Karpas-422 (cell line): ENCODE results near the gene BANP. TPM values are rescaled to one million over a fixed set of nuclear protein-coding genes. Genes with fewer than 3 reads are reported as not detected.
"Not testable (repeated sequence)": the region's sequence is repeated elsewhere in the genome, so short reads cannot be mapped to it uniquely, and the experiment has no call there.

Experiments
- DNase-seq: peaks from one replicate; pipeline ENCODE4 v3.0.0-alpha.2; 2015
- H2AFZ ChIP-seq: fragments of 200-600 bp; sonication (generic); 2 replicates; pipeline ENCODE4 v1.6.1; 2014; ENCODE audit warnings: antibody characterized with exemption, low read length, mixed read lengths
- H3K27ac ChIP-seq: fragments of 200-600 bp; sonication (generic); 2 replicates; pipeline ENCODE4 v1.5.1; 2014; ENCODE audit warnings: mild to moderate bottlenecking, low read length, moderate library complexity
- H3K27me3 ChIP-seq: fragments of 200-600 bp; sonication (generic); 2 replicates; pipeline ENCODE4 v1.6.1; 2014; ENCODE audit warnings: low read length, mixed read lengths
- H3K36me3 ChIP-seq: fragments of 200-600 bp; sonication (generic); 2 replicates; pipeline ENCODE4 v1.6.1; 2014; ENCODE audit warnings: low read length, mixed read lengths; ENCODE audit not compliant: insufficient read depth
- H3K4me1 ChIP-seq: fragments of 200-600 bp; sonication (generic); 2 replicates; pipeline ENCODE4 v1.6.1; 2014; ENCODE audit warnings: mild to moderate bottlenecking, low read length, mixed read lengths
- H3K4me2 ChIP-seq: fragments of 200-600 bp; sonication (generic); 2 replicates; pipeline ENCODE4 v1.6.1; 2014; ENCODE audit warnings: low read length, low read depth, mild to moderate bottlenecking; ENCODE audit not compliant: poor library complexity, severe bottlenecking
- H3K4me3 ChIP-seq: fragments of 200-600 bp; sonication (generic); 2 replicates; pipeline ENCODE4 v1.5.1; 2014; ENCODE audit warnings: mild to moderate bottlenecking, antibody characterized with exemption, low read length, mixed read lengths
- H3K79me2 ChIP-seq: fragments of 200-600 bp; sonication (generic); 2 replicates; pipeline ENCODE4 v1.6.1; 2014; ENCODE audit warnings: mild to moderate bottlenecking, low read length, mixed read lengths
- H3K9ac ChIP-seq: fragments of 200-600 bp; sonication (generic); 2 replicates; pipeline ENCODE4 v1.6.0; 2014; ENCODE audit warnings: low read length
- H3K9me2 ChIP-seq: fragments of 200-600 bp; sonication (generic), shearing (Covaris generic); replicated peaks from 2 replicates; pipeline ENCODE4 v1.6.0; 2014; ENCODE audit warnings: mild to moderate bottlenecking, low read length, moderate library complexity; ENCODE audit not compliant: insufficient read depth
- H3K9me3 ChIP-seq: fragments of 300-700, 200-600 bp; sonication (generic); 2 replicates; pipeline ENCODE4 v1.6.1; 2014; ENCODE audit warnings: low read length, mixed read lengths
- H4K20me1 ChIP-seq: fragments of 200-600 bp; sonication (generic); 2 replicates; pipeline ENCODE4 v1.6.1; 2014; ENCODE audit warnings: mild to moderate bottlenecking, antibody characterized with exemption, low read length, low read depth; ENCODE audit not compliant: insufficient read depth
- total RNA-seq: library from RNA; depleted of rRNA; stranded (reverse); fragments of >200 nt; shearing (Covaris generic); gene quantifications from 2 replicates; pipeline ENCODE4 v1.2.3, GENCODE V29; 2014; ENCODE audit warnings: low replicate concordance

BANP gene
- total RNA-seq, 1 experiment from 2014 or later = 36.5 TPM

DNA sequence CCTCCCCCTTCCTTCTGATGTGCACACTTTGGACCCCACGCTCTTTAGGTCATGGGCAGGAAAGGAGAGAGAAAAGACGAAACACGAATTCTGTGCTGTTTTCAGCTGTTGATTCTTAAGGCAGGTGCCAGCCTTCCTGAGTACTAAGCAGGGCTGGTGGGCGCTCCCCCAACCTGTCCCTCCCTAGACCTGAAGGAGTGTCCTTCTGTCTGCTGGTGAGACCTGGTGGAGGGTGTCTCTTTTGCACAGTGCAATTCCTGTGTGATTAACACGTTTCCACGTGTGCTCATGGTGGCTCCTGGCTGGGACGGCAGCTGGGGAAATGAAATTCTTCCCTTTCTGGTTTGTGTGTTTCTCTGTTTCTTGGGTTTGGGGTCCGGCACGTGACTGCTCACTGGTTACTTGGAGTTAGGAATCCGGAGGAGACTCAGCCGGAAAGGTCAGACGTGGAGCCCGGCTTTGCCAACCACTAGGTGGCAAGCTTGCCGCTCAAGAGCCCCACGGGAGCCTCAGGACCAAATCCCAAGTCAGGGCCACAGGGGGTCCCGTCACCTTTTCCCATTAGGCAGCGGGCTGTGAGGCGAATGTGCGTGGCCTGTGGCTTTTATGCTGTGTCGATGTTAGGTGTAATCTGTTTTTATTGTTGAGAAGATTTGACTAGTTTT, 32.0 kb downstream of the BANP start:
- H3K4me2 ChIP-seq, H3K27me3 ChIP-seq, H3K36me3 ChIP-seq, H3K9ac ChIP-seq, H3K9me3 ChIP-seq, H4K20me1 ChIP-seq, H3K4me3 ChIP-seq, H3K27ac ChIP-seq, H2AFZ ChIP-seq, H3K9me2 ChIP-seq, H3K79me2 ChIP-seq, H3K4me1 ChIP-seq: not testable (repeated sequence)
- DNase-seq = peak; percentile 24

DNA sequence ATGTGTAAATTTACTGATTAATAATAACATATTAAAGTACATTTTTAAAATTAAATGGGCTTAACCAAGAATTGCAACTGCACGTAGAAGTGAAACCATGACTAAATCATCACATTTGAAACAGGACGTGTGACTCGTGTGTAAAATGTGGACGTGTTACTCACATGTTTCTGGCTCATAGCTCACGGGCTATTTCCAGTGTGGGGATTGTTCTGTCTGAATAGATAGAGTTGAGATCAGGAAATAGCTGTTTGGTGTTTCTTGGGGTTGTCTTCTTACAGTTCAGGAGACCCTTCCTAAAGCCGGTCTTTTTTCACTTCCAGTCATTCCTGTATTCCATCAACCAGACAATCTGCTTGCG, 32.5 kb downstream of the BANP start:
- not testable (repeated sequence) for H3K79me2 ChIP-seq, H4K20me1 ChIP-seq, H3K9ac ChIP-seq, H3K4me2 ChIP-seq, H3K27me3 ChIP-seq, H3K9me2 ChIP-seq, DNase-seq, H3K36me3 ChIP-seq, H3K4me3 ChIP-seq, H3K4me1 ChIP-seq, H2AFZ ChIP-seq, H3K27ac ChIP-seq, H3K9me3 ChIP-seq

- not testable (repeated sequence) for H3K4me1 ChIP-seq, H3K27me3 ChIP-seq, H3K9me2 ChIP-seq, DNase-seq, H4K20me1 ChIP-seq, H3K4me3 ChIP-seq, H3K79me2 ChIP-seq, H3K9me3 ChIP-seq, H2AFZ ChIP-seq, H3K9ac ChIP-seq, H3K36me3 ChIP-seq, H3K27ac ChIP-seq, H3K4me2 ChIP-seq
Measured at GRCh38 chr16:87984180-87984579, 32.9 kb downstream of the BANP start.

DNA sequence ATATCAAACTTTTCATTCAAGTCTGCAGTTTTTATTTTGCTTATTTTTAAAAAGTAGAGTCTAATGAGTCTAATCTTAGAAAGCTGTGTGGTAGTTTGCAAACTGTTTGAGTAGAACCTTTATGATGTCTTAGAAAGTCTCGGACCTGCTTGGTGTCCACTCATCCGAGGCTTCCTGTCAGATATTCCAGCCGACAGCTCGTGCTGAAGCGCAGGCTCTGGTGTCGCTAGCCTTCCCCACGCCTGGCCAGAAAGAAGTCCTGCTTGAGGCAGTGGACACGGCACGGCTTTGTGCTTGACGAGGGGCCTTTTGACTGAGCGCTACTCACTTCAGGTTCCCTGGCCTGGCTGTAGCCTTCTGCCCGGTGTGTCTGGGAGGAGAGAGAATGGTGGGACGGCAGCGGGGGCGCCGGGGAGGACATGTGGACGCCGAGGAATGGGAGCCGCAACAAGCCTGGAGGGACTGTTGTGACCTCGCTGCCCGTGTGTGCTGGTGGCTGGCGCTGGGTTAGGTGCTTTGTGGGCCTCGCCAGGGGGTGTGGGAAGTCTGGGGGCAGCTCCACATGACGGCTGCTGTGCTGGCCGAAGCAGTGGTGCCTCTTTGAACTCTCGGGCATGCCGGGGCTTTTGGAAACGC, 33.5 kb downstream of the BANP start:
- Histone ChIP-seq H3K79me2 (peaks cover 11% of the 10 kb centered on the region), H2AFZ (no peak overlapping the region), H3K4me2 (no peak overlapping the region), H3K36me3 (no peaks in the 10 kb centered on the region), H3K9me2 (no peaks in the 10 kb centered on the region), H3K9ac (no peak overlapping the region), H3K4me1 (no peaks in the 10 kb centered on the region), H3K4me3 (no peak overlapping the region), H3K27ac (no peak overlapping the region), H4K20me1 (no peaks in the 10 kb centered on the region), H3K27me3 (no peaks in the 10 kb centered on the region), H3K9me3 (no peaks in the 10 kb centered on the region)
- DNase-seq = no peak

DNA sequence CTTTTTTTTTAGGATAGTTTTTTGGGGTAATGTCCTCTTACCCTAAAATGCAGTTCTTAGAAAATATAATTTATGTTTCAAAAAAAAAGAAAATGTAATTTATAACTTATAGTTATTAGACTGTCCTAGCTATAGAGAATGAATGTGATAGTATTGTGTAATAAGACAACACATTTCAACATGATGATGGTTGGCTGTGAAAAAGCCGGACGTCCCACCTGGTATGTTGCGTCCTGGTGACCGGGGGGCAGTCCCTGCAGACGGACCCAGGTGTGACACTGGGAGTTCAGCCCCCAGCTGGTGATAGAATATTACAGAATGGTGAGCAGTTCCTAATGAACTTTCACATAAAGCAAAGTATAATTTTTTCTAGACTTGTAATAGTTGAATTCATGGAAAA, 34.3 kb downstream of the BANP start:
- not testable (repeated sequence) for H4K20me1 ChIP-seq, H3K9ac ChIP-seq, H3K27me3 ChIP-seq, H3K4me2 ChIP-seq, H3K9me3 ChIP-seq, H3K4me3 ChIP-seq, H3K9me2 ChIP-seq, H3K27ac ChIP-seq, H3K36me3 ChIP-seq, H2AFZ ChIP-seq, DNase-seq, H3K4me1 ChIP-seq
- H3K79me2 ChIP-seq = peaks cover 13% of the 10 kb centered on the region

DNA sequence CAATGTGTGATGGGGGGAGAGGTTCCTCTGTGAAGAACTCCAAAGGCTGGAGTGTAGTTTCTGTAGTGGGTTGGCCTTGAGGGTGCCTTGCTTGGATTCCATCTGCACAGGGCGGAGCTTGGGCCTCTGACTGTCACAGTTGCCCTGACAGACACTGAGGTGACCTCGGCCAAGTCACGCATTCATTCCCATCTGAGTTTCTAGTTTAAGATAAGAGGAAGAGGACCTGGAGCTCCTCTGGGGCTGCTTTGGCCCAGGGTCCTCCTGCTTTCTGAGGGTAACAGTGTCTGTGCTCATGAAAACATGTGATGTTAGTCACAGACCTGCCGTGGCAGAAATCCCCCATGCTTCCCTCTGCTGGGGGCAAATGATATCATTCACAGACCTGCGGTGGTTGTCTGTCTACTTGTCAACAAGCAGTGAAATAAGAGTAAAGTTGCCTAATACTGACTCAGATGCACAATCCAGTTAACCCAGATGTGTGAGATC, 35.2 kb downstream of the BANP start:
- H4K20me1 ChIP-seq, H3K9me2 ChIP-seq, H3K4me3 ChIP-seq, H3K4me1 ChIP-seq, H3K36me3 ChIP-seq, DNase-seq, H3K4me2 ChIP-seq, H2AFZ ChIP-seq, H3K9me3 ChIP-seq, H3K9ac ChIP-seq, H3K27me3 ChIP-seq, H3K27ac ChIP-seq: not testable (repeated sequence)
- H3K79me2 ChIP-seq = peaks cover 19% of the 10 kb centered on the region

DNA sequence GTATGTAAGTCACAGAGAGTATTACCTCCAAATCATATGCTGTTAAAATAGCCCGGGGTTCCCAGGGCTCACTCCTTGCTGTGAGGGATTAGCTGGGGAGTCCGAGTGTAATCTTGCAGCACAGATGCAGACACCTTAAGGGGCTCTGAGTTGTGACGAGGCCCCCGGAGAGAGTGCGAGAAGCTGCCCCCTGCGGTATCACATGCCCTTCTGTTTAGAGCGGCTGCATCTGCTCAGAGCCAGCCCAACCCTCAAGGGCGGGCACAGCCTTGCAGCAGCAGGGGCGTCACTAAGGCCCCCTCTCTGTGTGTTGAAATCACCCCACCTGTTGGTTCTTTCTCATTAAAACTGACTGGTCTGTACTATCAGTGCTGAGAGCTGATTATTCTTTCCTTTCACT, 37.4 kb downstream of the BANP start:
- not testable (repeated sequence) for H4K20me1 ChIP-seq, H3K9ac ChIP-seq, H3K4me2 ChIP-seq, H3K27ac ChIP-seq, H3K9me3 ChIP-seq, H3K4me3 ChIP-seq, H3K36me3 ChIP-seq, H3K27me3 ChIP-seq, H2AFZ ChIP-seq, H3K4me1 ChIP-seq, H3K9me2 ChIP-seq
- peak; percentile 30 for DNase-seq
- peaks cover 32% of the 10 kb centered on the region for H3K79me2 ChIP-seq

DNA sequence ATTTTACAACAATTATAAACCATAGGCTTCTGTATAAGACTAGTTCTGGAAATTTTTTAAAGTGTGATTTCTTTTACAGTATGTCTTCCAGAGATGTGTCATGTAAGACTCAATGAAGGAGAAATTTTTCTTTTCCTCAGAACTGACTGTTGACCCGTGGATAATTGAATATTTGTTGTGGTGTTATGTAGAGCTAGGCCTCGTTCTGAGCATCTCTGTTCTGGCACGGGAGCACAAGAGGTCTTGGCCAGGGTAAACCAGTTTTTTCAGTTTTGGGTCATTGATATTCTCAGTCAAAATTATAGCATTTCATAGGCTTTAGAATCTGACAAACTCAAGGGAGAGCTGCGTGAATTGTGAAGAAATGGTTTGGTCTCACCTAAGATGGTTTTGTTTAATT, 39.0 kb downstream of the BANP start:
- not testable (repeated sequence) for H3K27me3 ChIP-seq, H3K4me1 ChIP-seq, H3K9me2 ChIP-seq, H3K9me3 ChIP-seq, H3K4me2 ChIP-seq, H3K36me3 ChIP-seq, H3K9ac ChIP-seq, DNase-seq, H2AFZ ChIP-seq, H4K20me1 ChIP-seq, H3K4me3 ChIP-seq, H3K27ac ChIP-seq
- peaks cover 47% of the 10 kb centered on the region for H3K79me2 ChIP-seq
